CD4-positive, alpha-beta T cell treated with Interleukin-21 for 1 hour (primary cell): ENCODE measurements around the gene S100A3.
"Not testable (repeated sequence)": the region's sequence is repeated elsewhere in the genome, so short reads cannot be mapped to it uniquely, and the experiment has no call there.

ENCODE experiments used
- DNase-seq: peaks from one replicate; pipeline ENCODE4 v3.0.0-alpha.2; 2020

The S100A3 gene

DNA sequence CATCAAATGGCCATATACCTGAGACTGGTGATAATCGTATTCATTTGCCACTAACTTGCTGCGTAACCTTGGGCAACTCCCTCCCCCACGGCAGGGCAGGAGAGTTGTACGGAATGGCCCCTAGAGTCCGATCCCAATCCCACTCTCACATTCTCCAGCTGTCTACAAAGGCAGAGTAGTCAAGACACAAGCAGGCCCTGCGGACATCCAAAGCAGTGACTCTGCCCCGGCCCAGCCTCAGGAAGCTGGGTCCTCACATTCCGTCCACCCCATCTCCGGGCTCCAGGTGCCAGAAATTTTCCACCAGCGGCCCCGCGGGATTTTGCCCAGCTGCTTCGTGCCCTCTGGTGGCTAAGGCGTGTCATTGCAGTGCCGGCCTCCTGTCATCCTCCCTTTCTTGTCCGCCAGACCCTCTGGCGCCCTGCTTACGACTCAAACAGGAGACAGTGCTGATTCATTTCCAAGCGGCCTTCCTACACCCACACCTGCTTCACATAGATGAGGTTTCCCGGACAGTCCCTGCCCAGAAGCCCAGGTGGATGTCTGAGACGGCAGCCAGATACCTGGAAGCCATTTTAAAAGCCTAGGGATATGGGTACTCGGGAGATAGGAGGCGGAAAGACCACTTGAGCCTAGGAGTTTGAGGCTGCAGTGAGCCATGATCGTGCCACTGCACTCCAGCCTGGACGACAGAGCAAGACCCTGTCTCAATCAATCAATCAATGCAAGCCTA lies 19.5 kb upstream of the S100A3 start:
- peak; percentile 81 for DNase-seq

DNA sequence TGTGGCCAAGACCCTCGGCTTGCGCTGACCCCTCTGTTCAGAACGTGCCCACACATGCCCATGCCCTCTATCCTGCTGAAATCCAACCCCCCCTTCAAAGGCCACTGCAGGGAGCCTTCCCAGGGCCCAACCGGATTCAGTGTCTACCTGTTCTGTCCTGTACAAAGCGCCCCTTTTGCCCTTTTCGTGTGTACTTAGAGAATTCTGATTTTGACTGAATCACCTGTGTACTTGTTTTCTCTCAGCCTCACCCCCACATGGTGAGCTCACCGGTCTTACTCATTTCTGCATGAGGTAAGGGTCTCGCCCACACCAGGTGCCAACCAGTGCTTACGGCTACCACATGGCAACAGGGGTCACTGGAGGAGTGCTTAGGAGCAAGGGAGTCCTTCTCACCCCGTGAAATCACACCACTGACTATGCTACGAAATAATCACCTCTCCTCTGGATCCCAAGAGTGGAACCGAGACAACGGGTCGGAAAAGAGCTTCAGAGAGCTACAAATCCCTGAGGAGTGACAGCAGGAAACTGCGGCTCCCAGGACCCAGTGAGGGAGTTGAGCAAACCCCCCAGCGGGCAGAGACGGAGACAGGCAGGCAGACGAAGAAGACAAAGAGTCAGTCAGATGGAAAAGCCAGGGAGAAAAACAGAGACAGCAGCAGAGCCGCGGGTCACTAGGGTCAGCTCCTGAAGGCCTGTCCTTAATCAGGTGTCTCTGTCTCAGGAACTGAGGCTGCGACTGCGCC lies 18.7 kb upstream of the S100A3 start:
- DNase-seq, result no peak

DNA sequence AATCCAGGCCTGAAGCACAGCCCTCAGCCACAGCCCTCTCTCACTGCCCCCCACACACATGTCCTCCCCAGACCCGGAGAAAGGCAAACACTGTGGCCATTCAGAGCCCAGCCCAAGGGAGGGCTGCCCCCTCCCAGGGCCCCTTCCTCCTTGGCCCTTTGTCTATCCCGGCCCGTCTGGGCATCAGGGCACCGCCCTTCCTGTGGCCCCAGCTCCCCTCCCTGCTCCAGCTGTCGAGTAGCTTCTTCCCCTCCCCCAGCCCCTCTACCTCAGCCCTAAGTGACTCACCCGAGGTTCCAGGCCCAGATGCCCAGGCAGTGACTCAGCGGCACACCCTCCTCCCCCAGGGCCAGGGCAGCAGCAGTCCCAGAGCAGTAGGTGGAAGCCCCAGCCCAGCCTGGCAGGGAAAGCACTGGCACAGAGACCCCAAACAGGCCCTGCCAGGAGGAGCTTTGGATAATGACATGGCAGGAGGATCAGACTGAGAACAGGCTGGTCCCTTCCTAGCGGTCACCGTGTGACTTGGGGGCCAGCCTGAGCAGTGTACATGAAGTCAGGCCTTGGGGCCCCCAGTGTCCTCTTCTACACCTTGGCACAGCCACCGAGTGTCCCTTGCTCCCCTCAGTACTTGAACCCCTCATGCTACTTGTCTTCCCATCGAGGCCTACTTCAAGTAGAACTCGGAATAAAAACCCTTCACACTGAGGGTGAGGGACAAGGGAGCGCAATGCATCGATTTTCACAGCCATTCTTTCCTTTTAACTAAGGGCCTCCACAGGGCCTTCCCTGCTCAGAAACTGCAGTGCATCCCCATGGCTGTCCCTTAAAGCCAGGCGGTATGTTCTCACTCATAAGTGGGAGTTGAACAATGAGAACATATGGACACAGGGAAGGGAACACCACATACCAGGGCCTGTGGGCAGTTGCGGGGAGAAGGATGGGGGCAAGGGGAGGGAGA lies 17.6 kb upstream of the S100A3 start:
- peak; percentile 78 for DNase-seq

DNA sequence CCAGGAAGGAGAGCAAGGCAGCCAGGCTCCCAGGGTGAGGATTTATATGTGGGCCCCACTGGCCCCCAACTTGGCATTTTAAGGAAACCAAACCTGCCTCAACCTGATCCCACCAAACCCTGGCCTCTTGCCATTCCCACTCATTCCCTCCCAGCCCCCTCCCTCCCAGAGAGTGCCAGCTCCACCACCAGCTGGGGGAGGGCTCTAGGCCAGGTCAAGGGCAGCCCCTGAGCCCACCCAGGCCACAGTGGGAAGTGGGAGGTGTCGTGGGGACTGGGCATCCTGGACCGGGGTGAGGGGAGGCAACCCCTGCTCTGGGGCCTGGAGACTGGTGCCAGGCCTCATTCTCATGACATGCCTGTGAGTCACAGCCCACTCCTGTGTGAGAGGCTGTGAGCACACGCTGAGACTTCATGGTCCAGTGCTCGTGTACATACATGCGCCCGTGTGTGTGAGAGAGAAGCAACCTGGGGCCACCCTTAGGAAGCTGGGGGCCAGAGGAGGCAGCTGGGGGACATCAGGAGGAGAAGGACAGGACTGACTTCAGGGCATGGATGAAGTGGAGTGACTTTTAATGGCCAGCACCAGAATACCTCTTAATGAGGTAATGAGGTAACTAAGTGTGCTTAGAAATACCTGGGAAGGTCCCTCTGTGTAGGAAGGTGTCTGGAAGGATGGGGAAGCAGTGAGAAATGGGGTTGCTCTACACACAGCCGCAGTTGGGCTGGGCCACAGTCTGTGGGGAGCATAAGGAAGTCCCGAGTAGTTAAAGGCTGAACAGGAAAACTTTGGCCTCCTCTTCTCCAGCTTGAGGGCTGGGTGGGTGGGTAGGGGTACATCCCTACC lies 16.7 kb upstream of the S100A3 start, which contains the start of gene S100A2:
S100A2 (minus strand) TSS at position 316 of the 846 bp plus-strand sequence. CDS start 1,967 bp downstream, outside the sequence.
- DNase-seq, result no peak

DNA sequence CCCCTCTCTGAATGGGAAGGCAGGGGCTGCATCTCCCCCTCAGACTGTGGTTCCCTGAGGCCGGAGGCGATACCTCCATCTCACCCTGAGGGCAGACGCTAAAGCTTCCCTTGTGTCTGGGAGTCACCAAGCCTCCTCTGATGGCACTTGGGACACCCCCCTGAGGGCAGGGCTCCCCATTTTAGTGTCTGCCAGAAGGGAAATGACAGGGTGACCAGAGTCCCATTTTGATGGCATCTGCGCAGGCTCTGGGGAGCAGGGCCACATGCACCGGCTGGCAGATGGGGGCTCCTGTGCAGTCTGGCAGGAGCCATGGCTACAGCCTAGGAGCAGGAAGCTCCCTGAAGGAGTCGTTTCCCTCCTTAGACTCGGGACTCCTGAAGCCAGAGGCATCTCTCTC lies 14.9 kb upstream of the S100A3 start:
- DNase-seq, result no peak

DNA sequence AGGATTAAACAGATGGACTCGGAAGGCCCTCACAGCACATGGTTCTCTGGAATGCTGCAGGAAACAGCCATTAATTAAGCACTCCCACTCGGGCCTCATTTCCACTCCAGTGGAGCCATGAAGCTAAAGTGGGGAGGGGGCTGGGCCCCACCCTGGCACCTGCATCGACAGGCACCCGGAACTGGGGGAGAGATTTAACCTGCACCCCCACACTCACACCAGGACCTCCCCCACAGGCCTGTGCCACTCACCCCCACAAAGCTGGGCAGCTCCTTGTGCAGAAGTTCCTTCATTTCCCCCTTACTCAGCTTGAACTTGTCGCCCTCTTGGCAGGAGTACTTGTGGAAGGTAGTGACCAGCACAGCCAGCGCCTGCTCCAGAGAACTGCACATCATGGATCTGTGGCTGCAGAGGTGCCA lies 14.4 kb upstream of the S100A3 start:
- DNase-seq, result no peak

DNA sequence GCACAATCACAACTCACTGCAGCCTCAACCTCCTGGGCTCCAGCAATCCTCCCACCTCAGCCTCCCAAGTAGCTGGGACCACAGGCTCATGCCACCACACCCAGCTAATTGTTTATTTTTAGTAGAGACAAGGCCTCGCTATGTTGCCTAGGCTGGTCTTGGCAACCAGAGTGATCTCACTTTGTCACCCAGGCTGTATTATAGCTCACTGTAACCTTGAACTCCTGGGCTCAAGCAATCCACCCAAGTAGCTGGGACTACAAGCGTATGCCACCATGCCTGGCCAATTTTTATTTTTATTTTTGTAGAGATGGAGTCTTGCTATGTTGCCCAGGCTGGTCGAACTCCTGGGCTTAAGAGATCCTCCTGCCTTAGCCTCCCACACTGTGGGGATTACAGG lies 13.0 kb upstream of the S100A3 start:
- DNase-seq, result not testable (repeated sequence)

DNA sequence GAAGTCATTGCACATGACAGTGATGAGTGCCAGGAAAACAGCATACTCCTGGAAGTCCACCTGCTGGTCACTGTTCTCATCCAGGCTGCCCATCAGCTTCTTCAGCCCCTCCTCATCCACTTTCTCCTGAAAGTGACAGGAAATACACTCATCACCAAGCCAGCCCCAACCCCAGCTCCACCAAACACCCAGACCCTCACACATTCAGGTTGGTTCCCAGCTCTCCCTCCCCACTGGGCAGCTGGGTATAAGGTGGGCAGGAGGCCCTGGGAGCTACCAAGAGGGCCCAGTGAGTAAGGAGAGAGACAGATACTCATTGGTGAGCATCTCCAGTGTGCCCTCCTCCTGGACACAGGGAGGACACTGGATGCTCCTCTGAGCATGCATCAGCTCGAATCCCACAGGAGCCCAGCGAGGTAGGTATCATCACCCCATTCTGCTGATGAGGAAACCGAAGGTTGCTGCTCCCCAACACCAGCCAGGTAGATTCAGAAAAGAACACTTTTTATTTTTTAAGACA lies 12.5 kb upstream of the S100A3 start:
- no peak for DNase-seq

DNA sequence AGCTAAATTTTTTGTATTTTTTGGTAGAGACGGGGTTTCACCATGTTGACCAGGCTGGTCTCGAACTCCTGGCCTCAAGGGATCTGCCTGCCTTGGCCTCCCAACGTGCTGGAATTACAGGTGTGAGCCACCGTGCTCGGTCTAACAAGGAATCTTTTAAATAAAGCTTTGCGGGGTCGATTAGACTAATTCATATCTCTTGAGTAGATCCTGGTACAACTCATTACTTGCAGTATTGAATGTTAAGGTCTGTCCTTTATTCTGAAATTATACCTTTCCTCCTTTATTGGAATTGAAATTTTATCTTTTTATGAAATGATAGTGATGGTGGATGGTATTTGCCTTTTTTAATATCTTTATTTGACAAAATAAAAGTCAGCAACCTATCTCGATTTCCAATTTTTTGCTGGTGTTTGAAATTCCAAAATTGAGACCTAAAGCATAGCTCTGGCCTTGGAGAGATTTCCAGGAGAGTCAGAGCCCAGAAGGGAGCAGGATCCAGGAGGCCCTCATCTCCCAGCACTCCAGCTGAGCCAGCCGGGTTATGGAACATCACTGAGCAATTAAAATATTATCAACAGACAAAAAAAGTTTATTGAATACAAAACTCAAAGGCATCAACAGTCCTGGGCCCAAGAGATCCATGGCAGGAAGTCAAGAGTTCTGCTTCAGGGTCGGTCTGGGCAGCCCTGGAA lies 11.9 kb upstream of the S100A3 start:
- no peak for DNase-seq

DNA sequence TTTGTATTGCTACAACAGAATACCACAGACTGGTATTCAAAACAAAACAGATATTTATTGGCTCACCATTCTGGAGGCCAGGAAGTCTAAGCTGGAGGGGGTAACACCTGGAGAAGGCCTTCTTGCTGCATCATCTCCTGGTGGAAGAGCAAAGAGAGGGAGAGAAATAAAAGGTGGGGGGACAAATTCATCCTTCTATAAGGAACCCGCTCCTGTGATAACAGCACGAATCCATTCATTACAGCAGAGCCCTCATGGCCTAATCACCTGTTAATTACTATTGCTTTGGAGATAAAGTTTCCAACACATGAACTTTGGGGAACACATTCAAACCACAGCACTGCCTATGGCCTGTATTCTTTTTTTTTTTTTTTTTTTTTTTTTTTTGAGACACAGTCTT lies 11.2 kb upstream of the S100A3 start:
- DNase-seq, result no peak

DNA sequence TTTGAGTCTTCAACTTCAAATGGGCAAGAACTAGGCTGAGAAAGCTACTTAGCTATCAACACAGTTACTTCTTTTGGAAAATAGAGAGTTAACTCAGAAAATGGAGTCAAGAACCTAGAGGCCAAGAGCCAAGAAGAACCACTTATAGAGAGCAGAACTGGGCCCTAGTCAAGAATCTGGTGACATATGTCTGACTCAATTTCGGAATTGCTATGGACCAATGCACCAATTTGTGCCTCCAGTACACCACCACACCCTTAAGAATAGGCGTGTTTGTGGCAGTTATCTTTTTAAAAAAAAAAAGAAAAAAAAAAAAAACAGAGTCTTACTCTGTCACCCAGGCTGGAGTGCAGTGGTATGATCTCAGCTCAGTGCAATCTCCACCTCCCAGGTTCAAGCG lies 8.8 kb upstream of the S100A3 start:
- no peak for DNase-seq

DNA sequence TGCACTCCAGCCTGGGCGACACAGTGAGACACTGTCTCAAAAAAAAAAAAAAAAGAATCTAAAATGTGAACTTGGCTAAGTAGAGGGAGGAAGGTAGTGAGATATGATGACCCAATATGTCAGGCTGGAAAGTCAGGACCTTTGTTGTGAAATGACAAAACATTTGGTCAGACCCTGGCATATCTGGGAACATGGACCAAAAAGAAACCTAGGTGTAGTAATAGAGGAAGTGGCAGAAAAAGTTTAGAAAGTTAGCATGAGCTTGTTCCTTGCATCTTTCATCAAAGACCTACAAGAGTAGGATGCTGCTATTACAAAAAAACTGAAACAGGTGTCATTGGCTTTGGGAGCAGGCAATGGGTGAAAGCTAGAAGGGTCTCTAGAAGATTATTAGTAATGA lies 7.3 kb upstream of the S100A3 start:
- DNase-seq, result no peak

DNA sequence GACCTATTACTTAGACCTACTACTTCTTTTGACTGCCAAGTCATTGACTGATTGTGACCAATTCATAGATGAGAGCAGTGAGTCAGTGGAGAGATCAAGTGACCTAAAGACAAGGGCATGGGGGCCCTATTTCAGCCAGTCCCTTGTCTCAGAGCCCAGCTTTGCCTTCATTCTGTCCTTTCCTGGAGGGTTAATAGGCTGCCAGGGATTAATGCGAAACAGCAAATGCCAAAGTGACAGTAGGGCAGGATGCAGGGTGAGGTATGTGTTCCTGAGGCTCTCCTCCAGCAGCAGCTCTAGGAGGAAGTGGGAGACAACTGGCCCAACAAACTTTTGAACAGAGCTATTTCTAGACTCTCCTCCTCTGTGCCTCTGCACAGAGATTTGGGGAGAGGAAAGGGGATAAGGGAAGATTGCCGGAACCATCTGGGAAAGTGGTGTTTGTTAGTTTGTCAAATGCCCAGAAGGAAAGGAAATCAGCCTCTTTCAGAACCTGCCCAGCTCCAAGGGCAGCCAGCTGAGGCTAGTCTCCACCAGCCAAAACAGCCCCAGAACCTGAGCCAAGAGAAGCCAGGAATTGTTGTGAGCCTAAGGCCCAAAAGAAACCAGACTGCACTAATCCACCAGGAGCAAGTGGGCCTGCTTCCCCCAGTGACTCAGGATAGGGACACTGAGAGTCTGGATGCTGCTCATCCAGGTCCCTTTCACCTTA lies 4.9 kb upstream of the S100A3 start:
- DNase-seq, result no peak

DNA sequence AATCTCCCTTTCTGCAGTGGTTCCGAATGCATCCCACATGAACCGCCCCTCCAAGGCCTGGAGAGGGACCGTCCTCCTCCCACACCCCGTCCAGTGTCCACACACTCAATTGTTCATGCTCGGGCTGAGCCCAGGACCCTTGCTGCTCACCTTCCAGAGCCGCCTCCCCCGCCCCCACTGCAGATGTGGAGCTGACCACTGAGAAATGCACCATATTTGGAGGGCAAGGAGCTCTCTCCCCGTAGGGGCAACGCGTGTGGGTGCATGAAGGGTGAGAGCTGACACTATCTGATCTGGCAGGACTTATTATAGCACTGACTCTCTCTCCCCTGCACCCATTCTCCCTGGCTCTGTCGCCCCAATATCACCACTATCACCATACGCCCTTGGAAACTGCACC lies 4.0 kb upstream of the S100A3 start:
- no peak for DNase-seq

DNA sequence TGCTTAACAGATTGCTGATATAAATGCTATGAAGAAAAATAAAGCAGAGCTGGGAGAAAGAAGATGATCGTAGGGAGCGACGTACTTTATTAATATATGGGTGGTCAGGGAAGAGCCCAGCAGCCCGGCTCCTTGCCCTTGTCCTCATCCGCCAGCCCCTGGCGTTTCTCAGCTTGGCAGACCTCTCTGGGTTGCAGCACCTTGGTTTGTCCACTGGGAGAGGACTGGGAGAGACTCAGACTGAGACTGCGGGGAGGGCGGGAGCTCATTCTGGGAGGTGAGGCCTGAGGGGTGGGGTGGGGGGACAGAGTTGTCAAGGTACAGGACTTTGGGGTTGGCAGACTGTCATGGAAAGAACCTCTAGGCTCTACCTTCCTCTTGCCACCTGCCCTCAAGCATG lies 3.3 kb upstream of the S100A3 start:
- no peak for DNase-seq

DNA sequence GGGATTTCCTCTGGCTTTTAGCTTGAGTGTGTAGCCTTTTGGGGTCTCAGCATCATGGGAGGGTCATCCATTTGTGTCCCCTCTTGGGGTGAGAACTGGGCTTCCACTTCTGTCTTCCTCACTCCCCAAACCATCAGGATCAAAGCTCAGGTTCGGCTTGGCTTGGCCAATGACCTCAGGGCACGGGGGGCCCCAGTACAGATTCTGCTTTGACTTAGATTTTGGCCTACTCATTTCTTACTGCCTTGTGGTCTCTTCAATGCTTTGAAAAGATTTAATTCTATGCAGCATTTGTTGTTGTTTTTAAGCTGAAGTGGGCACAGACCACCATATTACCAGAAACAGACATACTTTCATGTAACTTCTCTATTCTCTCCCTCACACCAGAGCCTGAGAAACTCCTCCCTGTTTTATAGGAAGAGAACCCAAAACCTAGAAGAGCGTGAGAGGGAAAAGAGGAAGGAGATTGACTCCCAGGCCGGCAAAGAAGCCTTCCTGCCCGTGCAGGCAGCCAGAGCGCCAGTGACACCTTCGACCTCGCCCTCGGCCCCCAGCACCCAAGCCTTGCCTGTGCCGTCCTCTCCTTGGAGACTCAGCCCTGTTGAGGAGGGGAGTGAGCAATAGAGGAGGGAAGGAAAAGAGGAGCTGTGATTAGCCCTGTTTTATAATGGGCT lies 1.9 kb upstream of the S100A3 start:
- no peak for DNase-seq

DNA sequence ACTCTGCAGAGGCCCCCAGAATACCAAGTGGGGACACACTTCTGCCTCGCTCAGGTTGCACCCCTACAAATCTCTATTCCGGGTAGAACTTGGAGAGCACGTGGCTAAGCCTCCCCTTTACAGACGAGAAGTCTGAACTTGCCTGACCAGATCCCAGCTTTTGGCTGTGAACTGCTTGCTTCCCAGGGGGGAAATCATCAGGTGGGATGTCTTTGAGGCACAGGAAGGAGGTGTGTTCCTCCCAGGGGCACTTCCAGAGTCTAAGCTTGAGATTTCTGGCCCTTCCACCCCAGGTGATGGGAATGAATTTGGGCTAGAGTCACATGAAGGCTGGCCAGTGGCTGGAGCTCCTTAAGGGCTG lies 1.3 kb upstream of the S100A3 start:
- DNase-seq, result no peak

DNA sequence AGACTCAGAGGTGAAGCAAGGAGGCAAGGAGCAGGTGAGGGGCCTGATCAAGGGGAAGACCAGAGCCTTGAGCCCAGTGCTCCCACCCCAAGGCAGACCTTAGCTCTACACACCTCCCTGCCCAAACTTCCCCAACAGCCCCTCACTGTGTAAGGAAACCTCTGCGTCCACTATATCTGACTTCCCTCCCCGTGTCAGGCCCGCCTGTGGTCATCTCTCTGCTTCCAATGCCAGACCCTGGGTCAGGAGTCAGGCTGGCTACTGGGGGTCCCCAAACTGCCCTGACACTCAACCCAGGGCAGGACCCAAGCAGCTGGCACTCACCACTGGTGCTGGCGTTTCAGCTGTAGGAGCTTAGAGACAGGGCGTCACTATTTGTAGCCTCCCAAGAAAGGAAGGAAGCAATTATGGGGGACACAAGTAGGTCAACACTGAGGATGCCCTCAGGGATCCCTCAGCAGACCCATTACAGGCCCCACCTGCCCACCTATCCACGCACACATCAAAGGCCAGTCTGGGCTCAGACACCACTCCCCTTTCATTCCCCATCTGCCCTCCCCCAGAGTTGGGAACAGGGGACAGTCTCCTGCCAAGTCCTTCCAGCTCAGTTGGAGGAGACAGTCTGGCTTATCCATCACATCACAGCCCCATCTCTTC lies 811 bp upstream of the S100A3 start:
- DNase-seq, result no peak
